ENCODE results near the gene GRK1. TPM values are rescaled to one million over a fixed set of nuclear protein-coding genes. Genes with fewer than 3 reads are reported as not detected.

Gene GRK1
- total RNA-seq, 1 donor from 2014 or later: not detected

DNA sequence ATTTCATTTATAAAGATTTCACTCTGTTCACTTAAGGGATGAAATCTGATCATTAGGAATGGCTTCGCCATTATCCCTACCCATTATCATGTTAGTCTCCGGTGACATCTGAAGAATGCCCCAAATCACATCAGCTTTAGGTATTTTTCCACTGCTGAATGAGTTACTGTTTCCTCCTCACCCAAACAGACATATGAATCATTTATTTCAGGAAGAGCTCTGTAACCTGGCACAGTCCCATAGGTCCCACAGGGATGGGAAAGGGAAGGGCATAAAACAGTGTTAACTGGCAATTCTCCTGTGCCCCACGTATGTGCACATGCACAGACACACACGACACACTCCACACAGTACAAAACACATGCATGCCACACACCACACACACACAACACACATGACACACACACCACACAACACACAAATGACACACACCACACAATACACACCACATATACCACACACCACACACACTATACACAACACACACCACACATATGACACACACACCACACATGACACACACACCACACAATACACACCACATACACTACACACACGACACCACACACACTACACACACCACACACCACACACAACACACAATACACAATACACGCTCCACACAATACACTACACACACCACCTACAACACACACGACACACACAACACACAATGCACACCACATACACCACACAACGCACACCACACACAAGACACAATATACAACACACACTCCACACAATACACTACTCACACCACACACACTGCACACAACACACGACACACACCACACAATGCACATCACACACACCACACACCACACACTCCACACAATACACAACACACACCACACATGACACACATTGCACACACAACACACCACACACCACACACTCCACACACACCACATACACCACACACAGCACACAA, 107.4 kb downstream of the GRK1 start:
- peaks cover 20% of the 10 kb centered on the region for H3K27me3 ChIP-seq (ENCODE audit: control insufficient read depth, insufficient read depth, low read length)
- no peak for DNase-seq (ENCODE audit: low read depth)

GRCh38 chr13:113775451-113776145, 108.6 kb downstream of the GRK1 start:
- TF ChIP-seq CTCF (IDR thresholded peaks at IDR 0.05; ENCODE audit: insufficient read depth, low read length, poor library complexity, severe bottlenecking): no peak
- H3K27me3 ChIP-seq (ENCODE audit: control insufficient read depth, insufficient read depth, low read length): peaks cover 20% of the 10 kb centered on the region
- H3K36me3 ChIP-seq (ENCODE audit: control insufficient read depth, insufficient read depth, low read length): no peaks in the 10 kb centered on the region
- H3K4me3 ChIP-seq (ENCODE audit: low read depth, low read length): no peak overlapping the region
- no peak for DNase-seq (ENCODE audit: low read depth)

More for the DNA sequence above, 107.4 kb downstream of the GRK1 start:
- no peak overlapping the region for H3K4me3 ChIP-seq (ENCODE audit: low read depth, low read length)
- no peak for TF ChIP-seq CTCF (IDR thresholded peaks at IDR 0.05; ENCODE audit: insufficient read depth, low read length, poor library complexity, severe bottlenecking)
- H3K36me3 ChIP-seq (ENCODE audit: control insufficient read depth, insufficient read depth, low read length): no peaks in the 10 kb centered on the region

GRCh38 chr13:113776231-113777125, 109.5 kb downstream of the GRK1 start:
- H3K36me3 ChIP-seq (ENCODE audit: control insufficient read depth, insufficient read depth, low read length): no peaks in the 10 kb centered on the region
- TF ChIP-seq CTCF (IDR thresholded peaks at IDR 0.05; ENCODE audit: insufficient read depth, low read length, poor library complexity, severe bottlenecking): no peak
- DNase-seq (ENCODE audit: low read depth): no peak

DNA sequence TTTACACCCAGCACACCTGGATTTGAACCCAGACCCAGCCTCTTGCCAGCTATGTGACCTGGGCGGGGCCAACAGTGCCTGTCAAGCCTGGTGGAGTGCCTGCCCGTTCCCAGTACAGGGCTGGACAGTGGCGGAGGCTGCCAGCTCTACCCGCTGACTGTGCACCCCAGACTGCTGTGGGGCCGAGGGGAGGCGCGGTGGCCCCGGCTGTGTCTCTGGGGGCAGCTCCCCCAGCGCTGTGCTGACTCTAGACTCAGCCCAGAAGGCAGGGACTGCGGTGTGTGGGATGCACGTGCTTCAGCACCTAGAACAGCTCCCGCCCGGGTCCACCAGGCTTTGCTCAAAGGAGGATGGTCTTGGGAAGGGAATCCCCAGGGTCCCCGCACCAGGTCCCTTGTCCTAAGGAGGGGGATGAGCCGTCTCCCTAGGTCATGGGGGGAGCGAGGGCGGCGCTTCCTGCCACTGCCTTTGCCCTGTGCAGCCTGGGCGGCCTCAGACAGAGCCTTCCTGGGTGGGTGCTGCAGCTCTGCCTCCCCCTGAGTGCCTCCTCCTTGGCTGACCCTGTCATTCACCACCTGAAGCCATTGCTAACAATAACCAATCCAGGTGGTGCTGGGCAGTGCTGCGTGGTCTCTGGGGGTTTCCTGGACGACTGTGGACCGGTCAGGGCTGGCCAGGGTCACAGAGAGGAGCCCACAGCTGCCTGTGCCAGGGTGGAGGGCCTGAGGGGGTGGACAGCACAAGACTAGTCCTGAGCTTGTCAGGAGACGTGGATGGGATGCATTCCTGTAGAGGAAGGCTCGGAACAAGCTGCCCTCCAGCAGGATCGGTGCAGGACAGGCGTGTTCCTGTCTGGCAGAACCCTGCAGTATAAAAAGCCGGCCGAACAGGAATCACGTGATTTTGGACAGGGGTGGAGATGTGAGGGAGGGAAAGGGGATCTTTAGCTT, 110.6 kb downstream of the GRK1 start:
- Histone ChIP-seq H3K36me3 (ENCODE audit: control insufficient read depth, insufficient read depth, low read length) (no peaks in the 10 kb centered on the region), H3K27me3 (ENCODE audit: control insufficient read depth, insufficient read depth, low read length) (peaks cover 20% of the 10 kb centered on the region), H3K4me3 (ENCODE audit: low read depth, low read length) (no peak overlapping the region)
- no peak for DNase-seq (ENCODE audit: low read depth)
- no peak for TF ChIP-seq CTCF (IDR thresholded peaks at IDR 0.05; ENCODE audit: insufficient read depth, low read length, poor library complexity, severe bottlenecking)

More at GRCh38 chr13:113776231-113777125, 109.5 kb downstream of the GRK1 start:
- Histone ChIP-seq H3K4me3 (ENCODE audit: low read depth, low read length) (no peak overlapping the region), H3K27me3 (ENCODE audit: control insufficient read depth, insufficient read depth, low read length) (peaks cover 20% of the 10 kb centered on the region)

DNA sequence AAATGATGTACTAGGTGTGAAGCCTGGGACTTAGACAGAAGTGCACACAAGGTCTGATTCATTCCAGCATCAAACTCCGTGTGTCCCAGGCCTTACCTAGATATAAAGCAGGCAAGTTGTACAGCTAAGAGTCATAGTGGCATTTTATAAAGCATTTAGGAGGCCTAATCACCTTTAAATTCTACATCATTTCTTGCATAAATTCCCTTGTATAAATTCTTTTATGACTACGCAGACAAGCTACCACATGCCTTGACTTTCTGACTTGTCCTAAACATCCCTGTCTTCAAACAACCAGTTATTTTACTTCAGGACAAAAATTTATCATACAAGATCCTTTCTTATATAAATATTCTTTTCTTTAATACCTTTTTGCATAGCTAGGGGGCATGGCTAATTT, 114.6 kb downstream of the GRK1 start:
- no peaks in the 10 kb centered on the region for H3K36me3 ChIP-seq (ENCODE audit: control insufficient read depth, insufficient read depth, low read length)
- no peak overlapping the region for H3K4me3 ChIP-seq (ENCODE audit: low read depth, low read length)
- TF ChIP-seq CTCF (IDR thresholded peaks at IDR 0.05; ENCODE audit: insufficient read depth, low read length, poor library complexity, severe bottlenecking): no peak
- no peak for DNase-seq (ENCODE audit: low read depth)
- peaks cover 14% of the 10 kb centered on the region for H3K27me3 ChIP-seq (ENCODE audit: control insufficient read depth, insufficient read depth, low read length)

All from kidney epithelial cell (primary cell).